ENCODE measurements around the gene PHF2.

PHF2 gene

DNA sequence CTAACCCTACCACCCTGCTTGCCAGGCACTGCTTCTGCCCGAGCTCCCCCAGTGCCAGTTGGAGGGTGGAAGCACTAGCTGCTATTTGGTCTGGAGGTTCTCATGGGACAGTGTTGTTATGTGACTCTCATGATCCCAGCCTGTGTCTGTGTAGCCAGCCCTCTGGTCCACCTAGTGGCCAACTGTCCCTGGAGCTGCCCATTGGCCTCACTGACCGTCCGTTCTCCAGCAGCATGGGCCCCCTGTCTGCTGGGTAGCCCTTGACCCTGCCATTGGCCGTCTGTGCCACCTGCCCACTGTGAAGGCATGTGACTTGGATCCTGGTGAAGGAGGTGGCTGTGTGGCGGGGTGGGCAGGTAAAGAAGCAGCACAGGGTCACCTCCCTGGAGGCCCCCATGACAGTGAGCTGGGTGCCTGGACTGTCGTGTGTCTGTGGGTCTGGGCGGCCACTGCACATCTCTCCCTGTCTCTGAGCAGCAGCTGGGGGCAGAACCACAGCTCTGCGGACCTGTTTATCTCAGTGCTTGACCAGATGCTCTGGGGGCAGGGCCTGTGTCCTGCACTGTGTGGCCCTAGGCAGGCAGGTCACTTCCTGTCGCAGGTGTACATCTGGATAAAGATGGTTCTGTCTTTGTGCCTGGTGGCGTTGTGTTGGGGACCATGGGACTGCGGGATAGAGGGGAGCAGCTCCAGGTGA lies 11.4 kb downstream of the PHF2 start:
- no peak for ATAC-seq

DNA sequence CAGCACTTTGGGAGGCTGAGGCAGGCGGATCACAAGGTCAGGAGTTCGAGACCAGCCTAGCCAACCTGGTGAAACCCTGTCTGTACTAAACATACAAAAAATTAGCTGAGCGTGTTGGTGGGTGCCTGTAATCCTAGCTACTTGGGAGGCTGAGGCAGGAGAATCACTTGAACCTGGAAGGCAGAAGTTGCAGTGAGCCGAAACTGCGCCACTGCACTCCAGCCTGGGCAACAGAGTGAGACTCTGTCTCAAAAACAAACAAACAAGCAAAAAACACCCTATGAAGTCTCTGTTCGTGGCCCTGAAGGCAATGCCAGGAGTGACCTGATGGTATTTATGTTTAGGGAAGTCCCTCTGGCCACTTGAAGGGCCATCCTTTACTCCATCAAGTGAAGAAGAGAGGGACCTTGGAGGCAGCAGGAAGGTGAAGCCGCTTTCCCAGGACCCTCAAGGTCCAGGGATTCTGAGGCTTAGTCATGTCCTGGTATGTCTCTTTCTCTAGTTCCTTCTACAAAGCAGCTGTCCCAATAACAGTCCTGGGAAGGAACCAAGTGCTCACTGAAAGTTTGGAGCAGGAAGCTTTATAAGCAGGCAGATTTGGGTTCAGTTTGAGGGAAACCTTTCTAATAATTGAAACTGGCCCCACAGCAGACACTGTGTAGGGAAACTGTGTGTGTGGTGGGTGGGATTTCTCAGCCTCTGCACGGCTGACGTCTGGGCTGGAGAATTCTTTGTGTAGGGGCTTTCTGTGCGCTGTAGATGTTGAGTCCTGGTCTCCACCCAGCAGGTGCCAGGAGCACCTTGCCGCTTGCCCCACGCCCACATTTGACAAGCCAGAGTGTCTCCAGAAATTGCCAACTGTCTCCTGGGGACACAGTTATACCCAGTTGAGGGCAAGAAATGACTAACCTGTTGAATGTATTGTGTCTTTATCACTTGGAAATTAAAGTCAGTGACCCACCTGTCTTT lies 12.5 kb downstream of the PHF2 start:
- no peak for ATAC-seq

DNA sequence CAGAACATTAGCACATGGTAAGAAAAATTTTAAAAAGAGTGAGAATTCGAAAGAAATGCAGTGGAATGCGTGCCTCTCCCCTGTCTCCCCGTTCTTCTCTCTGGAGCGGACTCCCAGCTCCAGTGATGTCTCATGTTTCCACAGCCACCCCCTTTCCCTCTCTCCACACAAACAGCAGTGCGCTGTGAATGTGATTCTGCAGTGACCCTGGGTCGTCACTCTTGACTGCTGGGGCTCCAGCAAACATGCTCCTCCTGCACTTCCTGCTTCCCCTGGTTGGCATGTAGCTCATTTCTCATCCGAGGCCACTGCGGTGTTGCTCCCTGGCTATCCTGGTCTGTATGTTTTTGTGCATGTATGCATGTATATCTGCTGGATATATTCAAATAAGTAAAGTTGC lies 13.3 kb downstream of the PHF2 start:
- ATAC-seq: no peak

DNA sequence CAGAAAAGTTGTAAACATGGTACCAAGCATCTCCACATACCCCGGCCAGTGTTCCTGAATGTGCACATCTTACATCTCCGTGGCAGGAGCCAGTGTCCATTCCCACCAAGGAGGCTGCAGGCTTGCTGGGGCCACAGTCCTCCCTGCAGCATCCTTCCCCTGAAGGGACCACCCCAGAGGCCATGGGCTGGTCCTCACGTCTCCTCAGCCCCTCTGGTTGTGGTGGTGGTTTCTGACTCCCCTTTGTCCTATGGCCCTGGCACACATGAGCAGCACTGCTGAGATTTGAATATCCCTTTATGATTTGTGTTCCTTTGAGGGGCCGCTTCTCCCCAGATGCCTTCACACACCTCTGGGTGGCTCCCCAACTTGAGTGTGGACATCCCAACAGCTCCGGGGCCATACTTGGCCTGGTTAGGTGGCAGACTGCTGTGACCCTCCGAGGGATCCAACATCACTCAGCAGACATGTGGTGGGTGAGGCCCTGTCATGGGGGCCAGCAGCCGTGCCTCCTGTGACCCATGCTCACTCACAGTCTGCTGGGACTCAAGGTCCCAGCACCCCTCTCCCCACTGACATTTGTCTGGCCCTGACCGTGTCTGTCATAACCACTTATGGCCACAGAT lies 14.3 kb downstream of the PHF2 start:
- no peak for ATAC-seq

DNA sequence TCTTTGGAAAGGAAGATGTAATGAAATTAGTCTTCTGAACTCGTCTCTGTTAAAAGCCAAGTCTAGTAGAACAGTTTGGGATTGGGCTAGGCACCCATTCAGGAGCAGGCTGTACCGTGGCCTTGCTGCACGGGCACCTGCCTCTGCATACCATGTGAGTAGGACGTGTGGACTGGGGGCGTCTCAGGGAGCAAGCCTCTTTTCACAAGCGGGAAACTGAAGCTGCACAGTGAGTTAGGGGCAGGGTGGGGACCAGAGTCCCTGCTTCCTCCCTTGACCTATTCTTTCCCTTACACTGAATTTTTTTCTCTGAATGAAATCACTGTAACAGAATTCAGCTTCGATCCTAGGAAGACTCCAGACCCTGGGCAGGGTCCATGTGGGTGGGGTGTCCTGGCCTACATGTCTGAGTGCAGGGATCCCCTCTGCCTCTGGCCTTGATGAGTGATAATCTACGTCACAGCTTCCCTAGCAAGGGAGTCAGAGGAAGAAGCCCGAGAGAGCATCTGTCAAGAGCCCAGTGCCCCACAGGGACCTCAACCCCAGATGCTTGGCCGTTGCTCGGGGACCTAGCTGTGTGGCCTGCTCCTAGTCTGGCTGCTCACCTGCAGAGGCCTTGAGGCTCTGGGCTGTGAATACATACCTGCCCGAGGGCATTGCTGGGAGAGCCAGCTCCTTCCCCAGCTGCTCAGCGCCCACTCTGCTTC lies 15.1 kb downstream of the PHF2 start:
- no peak for ATAC-seq

DNA sequence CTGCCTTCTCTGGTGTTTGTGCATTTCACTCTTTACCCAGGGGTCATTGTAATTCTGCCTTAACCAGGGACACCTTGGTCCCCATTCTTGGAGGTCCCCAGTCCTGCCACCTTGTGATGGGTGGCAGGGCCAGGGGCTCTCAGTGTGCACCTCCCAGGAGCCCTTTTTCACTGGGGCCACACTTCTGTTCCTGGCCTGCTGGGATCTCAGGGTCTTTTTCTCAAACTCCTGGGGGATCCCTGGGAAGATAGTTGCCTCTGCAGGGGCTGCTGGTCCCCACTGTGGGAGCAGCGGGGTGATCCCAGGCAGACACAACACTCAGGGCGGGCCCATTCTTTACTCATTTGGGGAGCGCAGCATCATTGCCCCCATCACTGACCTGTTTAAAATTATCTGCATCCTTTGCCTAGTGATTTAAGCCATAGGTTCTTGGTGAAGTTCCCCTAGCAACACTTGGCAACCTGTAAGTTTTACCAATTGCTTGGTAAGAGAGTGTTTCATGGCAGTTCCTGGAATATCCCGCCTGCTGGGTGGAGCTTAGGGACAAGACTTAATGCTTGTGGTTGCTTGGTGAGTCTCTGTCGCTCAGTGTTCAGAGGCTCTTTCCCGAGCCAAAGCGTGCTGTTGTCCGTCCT lies 15.7 kb downstream of the PHF2 start:
- no peak for ATAC-seq

DNA sequence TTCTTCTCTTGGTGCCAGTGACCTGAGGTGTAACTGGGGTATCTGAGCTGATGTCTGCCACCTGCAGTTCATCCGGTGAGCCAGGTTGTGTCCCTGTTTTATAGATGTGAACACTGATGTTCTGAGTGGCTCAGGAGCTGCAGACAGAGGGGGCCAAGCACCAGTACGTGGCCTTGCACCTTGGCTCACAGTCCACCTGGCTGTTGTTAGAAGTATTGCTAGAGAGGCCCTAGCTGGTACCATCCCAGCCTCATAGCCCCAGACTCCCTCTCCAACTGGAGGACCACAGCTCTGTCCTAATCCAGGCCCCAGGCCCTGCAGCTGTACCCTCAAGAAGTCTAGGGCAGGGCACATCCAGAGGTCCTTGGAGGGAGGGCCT lies 16.2 kb downstream of the PHF2 start:
- peak in 1 of 2 donors; percentile 27 for ATAC-seq

DNA sequence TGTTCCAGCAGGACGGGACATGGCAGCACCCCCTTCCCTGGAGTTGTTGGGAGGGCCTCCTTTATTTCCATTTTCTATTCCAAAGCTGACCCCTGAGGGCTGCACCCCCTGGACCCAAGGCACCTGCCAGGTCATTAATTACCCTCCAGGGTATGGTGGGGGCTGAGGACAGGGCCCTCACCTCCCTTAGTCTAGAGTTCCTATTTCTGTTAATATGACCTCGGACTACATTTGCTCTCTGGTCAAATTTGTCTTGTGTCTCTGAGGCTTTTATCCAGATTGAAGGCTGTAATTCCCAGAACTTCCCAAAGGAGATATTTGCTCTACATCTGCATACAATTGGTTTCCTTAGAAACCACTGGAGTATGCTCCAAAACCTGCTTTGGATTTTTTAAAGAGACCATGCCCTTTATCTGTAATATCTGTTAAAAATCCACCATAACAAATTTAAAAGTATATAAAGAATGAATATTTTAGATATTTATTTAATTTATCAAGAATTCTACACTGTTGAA lies 16.8 kb downstream of the PHF2 start:
- ATAC-seq: no peak

DNA sequence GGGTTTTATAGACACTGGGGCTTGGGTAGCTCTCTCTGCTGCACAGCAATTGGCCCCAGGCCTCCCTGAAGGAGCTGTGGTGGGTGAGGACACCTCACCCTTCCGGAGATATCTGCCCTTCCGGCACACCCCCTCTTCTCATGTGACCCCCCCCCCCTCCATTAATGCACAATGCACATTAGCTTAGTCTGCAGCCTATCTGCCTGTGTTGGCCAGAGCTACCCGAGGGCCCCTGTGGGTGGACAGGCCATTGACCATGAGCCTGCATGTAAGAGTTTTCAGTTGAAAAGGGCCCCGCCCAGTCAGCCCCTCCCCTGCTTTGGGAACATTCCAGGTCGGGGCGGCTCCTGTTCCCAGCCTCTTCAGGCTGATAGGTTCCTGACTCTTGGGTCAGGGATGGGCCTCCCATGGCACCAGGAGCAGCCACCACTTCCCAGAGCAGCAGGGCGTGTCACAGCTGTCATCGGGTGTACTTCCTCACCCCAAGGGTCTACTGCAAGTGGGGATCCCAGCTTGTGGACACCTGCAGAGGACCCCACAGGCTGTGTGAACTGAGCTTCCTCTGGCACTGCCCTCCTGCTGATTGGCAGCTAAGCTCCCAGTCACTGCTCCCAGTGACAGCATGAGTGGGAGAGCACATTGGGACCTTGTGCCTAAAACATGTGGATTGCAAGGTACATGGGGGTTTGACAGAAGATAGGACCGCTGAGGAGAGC lies 17.8 kb downstream of the PHF2 start:
- ATAC-seq: no peak

DNA sequence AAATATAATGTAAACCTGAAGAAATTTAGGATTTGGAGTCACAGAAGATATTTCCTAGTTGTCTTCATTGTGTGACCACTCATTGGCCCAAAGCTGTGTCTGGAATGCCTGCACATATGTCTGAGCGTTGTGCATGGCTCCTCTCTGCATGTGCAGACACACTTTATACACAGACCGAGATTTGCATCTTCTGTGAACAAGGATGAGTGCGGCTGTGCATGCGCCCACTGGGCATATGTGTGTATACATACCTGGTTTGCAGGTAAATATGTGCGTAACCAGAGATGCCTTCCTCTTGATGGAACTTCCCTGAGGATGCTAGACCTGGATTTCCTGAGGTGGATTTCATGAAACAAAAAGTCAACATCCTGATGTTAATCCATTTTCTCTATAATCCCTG lies 19.1 kb downstream of the PHF2 start:
- no peak for ATAC-seq

DNA sequence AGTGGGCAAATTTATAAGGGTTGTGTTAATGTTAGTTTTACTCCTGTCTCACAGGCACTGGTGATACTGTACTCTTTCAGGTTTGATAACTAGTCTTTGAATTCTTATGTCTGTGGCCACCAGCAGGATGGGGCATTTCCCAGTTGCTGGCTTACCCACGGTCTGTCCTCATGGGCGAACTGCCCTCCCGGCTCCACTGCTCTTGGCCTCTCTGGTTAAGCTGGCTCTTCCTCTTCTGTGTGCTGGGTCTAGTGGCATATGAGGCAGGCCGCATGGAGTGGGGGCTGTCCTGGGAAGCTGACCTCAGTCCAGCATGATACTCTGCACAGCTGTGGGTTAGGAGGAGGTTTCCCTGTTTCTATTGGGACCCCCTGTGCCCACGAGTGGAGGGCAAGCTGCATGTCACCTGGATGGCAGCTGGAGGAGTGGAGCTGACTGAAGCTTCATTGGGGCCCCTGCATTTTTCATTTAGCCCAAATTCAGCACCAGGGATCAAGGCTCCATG lies 19.5 kb downstream of the PHF2 start:
- ATAC-seq: no peak

DNA sequence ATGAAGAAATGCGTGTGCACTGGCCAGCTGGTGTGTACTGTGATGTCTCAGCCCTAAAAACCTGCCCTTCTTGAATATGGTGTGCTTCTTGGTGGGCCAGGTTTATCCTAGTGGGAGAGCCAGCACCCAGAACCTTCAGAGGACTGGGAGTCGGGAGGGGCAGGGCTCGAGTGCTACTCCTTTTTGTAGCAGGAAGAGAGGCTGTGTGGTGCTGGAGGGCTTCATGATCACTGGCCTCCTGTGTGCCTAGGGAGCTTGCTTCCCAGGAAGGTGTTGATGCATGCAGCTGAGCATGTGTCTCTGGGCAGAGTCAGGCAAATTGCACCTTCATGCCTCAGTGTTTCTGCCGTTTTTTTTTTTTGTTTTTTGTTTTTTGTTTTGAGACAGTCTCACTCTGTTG lies 20.0 kb downstream of the PHF2 start:
- no peak for ATAC-seq

DNA sequence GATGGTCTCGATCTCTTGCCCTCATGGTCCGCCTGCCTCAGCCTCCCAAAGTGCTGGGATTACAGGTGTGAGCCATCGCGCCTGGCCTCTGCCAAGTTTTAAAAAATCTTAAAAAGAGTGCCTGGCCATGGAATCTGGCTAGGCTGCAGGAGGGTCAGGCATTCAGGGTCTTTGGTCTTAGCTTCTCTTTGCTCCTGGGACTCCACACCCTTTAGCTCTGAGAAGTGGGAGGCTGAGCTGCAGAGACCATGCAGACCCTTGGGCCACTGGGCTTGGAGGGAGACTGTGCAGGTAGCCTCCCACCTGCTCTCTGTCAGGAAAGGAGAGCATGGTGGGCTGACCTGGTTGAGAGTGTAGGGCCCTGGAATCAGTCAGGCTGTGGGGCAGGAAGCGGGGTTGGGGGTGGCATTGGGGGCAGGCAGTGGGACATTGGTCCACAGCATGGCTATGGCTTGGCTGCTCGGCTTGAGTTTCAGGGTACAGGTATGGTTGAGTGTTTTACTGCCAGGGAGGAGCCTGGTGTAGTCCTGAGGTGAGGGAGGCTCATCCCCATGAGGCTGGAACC lies 20.8 kb downstream of the PHF2 start:
- no peak for ATAC-seq

DNA sequence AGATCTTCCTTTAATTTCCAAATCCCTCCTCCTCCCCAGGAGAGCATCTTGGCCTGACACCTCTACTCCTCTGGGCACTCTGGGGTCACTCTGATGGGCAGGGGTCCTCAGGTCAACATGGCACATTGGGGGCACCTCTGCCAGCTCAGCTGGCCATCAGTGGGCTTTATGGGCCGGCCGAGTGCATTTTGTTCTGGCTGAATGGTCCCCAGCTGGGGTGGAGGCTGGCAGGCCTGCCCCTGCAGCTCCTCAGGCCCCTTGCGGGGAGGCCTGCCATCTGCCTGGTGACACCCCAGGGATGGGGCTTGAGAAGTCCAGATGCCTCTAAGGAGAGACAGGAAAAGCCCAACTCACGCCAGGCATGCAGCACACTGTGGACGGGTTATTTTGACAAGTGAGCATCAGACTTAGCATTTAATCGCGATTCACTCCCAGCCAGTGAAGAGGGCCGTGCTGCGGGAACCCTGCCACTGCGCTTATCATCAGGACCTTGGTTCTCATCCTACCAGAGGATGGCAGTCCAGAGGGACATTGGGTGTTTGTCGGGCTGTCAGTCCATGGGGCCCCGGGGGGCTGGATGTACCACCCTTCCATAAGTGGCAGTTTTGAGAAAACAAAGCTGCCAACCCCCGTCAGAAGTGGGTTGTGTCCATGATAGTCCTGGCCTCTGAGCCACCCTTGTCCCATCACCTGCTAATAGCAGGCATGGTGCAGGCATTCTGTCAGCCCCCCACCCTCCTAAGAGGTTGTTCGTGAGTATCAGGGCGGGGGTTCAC lies 21.7 kb downstream of the PHF2 start:
- no peak for ATAC-seq

DNA sequence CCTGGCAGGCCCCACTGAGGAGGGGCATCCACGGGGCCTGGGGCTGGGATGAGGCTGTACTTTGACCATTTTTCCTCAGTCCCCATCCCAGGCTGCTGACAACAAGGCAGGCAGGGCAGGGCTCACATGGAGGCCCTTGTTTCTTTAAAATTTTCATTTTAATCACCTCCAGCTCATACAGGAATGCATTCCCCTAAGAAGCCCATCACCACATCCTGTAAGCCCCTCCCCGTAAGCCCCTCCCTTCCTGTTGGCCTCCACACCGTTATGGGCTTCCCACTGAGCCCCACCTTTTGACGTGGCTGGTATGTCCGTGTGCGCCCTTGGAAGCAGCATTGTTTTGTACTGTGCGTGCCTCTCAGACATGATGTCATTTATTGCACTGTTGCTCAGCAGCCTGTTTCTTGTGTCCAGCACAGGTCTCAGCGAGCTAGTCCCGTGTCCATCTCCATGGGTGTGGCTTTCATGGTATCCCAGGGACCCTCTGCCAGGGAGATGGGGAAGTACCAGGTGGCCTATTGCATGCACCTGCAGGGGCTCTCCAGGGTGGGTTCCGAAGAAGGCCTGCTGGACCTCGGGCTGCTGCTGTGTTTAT lies 22.4 kb downstream of the PHF2 start:
- no peak for ATAC-seq

DNA sequence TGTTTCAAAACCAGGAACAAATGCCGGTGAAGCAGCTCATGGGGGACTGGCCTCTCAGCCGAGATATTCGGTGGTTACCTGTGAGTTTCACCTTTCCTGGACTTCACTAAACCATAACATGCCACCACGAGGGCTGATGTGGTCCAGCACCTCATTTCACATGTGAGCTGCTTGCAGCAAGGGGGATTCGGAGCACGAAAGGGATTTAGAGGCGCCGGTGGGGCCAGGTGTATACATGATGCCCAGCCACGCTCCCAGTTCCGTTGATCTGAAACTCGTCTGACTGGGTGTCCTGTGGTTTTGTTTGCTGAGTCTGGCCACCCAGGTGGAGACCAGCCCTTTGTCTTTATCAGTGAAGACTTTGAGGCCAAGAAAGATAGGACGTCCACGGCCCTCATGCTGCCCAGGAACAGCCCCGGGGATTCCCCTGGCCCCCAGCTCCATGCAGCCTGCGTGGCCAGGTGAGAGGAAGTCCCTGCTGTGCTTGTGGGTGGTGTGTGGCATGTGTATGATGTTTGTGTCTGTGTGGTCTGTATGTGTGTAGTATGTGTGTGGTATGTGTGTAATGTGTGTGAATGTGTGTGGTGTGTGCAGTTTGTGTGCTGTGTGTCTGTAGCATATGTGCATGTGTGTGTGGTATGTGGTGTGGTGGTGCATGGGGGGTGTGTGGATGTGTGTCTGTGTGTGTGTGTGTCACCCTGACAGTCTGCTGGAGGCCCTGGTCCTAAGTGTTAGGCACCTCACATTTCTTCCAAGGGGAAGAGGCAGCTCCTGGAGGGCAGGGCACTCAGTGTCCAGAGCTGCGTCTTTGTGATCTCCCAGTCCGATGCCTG lies 23.4 kb downstream of the PHF2 start:
- ATAC-seq: no peak

DNA sequence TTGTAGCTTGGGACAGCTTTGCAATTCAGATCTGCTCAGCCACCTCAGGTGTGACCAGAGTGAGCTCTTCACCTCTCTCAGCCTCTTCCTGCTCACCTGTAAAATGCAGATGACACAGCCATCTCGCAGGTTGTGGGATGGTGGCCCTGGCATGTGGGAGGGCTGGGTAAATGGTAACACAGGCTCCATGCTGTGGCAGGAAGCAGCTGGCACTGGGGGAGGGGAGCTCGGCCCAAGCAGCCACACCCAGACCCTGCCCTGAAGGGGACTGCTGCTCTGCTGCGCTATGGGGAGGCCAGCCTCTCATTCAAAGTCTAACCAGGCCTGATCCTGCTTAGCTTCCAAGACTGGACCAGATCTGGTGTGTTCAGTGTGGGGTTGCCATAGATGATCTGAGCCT lies 24.1 kb downstream of the PHF2 start:
- ATAC-seq: peak in 1 of 2 donors; percentile 10

DNA sequence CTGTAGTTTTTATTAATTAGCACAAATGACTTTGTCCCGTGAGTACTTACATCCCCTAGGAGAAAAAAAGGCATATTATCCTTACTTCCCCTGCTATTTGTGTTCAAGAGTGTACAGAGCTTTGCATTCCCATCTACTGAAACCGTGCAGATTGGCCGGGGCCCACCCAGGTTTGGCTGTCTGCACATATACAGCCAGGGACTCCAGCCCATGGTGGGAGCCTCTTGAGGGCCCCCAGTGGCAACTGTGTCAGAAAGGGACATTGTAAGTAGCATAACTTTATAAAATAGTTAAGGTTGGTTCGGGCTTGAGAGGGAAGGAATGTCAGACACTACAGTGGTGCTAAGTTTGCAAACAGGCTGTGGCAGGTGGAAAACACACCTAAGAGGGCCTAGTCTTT lies 24.7 kb downstream of the PHF2 start:
- ATAC-seq: no peak

DNA sequence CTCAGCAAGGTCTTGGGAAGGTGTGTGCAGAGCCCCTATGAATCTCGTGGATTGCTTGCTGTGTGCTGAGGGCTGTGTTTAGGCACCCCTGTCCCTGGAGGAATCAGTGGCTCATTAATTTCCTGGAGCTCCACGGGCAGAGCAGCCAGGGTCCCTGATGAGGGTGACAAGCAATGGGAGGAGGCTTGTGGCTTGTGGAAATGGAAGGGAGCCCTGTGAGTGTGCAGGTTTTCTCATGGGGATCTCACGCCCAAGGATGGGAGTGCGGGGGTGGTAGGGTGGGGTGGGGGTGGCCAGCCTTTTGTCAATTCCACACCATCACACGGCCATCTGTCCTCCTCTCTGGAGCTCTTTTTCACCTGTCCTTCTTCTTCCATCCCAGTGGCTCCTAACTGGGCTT lies 25.3 kb downstream of the PHF2 start:
- ATAC-seq: no peak

All from activated CD4-positive, CD25-positive, alpha-beta regulatory T cell treated with anti-CD3 and anti-CD28 coated beads, Interleukin-2, amount 50 U/mL, for 24 hours (primary cell).